MM.1S (cell line): Measurements from ENCODE around the gene CLIC5.

ENCODE experiments used
- CTCF ChIP-seq: fragments of 300-600 bp; sonication (generic); IDR thresholded peaks from 2 replicates; pipeline ENCODE4 v1.5.1; 2016; ENCODE audit warnings: antibody characterized with exemption, low read length, mixed read lengths
- EZH2phosphoT487 ChIP-seq: fragments of 300-600 bp; sonication (generic); IDR thresholded peaks from 2 replicates; pipeline ENCODE4 v1.6.1; 2018; ENCODE audit warnings: antibody characterized with exemption, low read length

- TF ChIP-seq EZH2phosphoT487, result no peak
- no peak for TF ChIP-seq CTCF
Measured at GRCh38 chr6:45886776-45887175, 128.9 kb downstream of the CLIC5 start.
